ENCODE results near the gene HLA-B. TPM values are rescaled to one million over a fixed set of nuclear protein-coding genes. Genes with fewer than 3 reads are reported as not detected.

Gene HLA-B
- total and polyA plus RNA-seq, 2 experiments from 2014 or later: 7.7 to 27.2 TPM

- Histone ChIP-seq H3K36me3 (no peaks in the 10 kb centered on the region), H3K27ac (no peak overlapping the region), H3K4me3 (no peak overlapping the region), H3K27me3 (no peaks in the 10 kb centered on the region), H3K4me1 (ENCODE audit: low read depth) (no peaks in the 10 kb centered on the region), H3K9me3 (ENCODE audit: low read depth) (no peaks in the 10 kb centered on the region)
- no peak for DNase-seq (ENCODE audit: low read depth in 1 of 2, low spot score in 1 of 2)
- TF ChIP-seq, protein P1, sequence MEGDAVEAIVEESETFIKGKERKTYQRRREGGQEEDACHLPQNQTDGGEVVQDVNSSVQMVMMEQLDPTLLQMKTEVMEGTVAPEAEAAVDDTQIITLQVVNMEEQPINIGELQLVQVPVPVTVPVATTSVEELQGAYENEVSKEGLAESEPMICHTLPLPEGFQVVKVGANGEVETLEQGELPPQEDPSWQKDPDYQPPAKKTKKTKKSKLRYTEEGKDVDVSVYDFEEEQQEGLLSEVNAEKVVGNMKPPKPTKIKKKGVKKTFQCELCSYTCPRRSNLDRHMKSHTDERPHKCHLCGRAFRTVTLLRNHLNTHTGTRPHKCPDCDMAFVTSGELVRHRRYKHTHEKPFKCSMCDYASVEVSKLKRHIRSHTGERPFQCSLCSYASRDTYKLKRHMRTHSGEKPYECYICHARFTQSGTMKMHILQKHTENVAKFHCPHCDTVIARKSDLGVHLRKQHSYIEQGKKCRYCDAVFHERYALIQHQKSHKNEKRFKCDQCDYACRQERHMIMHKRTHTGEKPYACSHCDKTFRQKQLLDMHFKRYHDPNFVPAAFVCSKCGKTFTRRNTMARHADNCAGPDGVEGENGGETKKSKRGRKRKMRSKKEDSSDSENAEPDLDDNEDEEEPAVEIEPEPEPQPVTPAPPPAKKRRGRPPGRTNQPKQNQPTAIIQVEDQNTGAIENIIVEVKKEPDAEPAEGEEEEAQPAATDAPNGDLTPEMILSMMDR (IDR thresholded peaks at IDR 0.05; ENCODE audit: low read depth, low read length): no peak
Measured at GRCh38 chr6:31339210-31339609, 17.8 kb downstream of the HLA-B start.

DNA sequence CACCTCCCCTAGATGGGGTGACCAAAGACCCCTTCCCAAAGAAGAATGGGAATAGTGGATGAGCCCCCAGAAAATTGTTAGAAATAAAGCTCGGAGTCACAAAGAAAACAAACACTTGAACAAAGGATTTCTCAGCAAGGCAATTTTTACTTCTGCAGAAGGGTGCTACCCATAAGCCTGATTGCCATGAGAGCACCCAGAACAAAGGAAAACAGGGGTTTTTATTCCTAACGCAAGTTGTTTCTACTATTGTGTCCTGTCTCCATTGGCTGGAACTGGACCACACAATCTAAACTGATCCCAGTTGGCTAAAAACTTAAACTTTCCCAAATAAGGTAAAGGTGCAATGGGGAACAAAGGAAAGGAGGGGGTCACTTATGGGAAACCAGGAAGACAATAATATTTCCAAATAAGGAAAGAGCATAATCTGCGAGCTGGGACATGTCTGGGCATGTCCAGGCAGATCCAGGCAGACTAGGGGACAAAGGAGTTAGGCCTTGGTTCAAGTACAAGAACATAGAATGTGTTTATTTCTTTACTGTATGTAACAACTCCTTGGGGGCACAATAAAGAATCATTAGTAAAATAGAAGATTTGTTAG, 20.0 kb downstream of the HLA-B start:
- DNase-seq (ENCODE audit: low read depth in 1 of 2, low spot score in 1 of 2): no peak
- Histone ChIP-seq H3K36me3 (no peaks in the 10 kb centered on the region), H3K4me3 (no peak overlapping the region), H3K27ac (no peak overlapping the region), H3K9me3 (ENCODE audit: low read depth) (no peaks in the 10 kb centered on the region), H3K27me3 (no peaks in the 10 kb centered on the region), H3K4me1 (ENCODE audit: low read depth) (no peaks in the 10 kb centered on the region)
- TF ChIP-seq, protein P1 (IDR thresholded peaks at IDR 0.05; ENCODE audit: low read depth, low read length): no peak

- H3K4me3 ChIP-seq: no peak overlapping the region
- DNase-seq (ENCODE audit: low read depth in 1 of 2, low spot score in 1 of 2): no peak
- no peaks in the 10 kb centered on the region for H3K4me1 ChIP-seq (ENCODE audit: low read depth)
- H3K36me3 ChIP-seq: no peaks in the 10 kb centered on the region
- H3K9me3 ChIP-seq (ENCODE audit: low read depth): no peaks in the 10 kb centered on the region
- H3K27ac ChIP-seq: no peak overlapping the region
- TF ChIP-seq, protein P1 (IDR thresholded peaks at IDR 0.05; ENCODE audit: low read depth, low read length): no peak
- no peaks in the 10 kb centered on the region for H3K27me3 ChIP-seq
Measured at GRCh38 chr6:31332637-31333602, 24.1 kb downstream of the HLA-B start.

DNA sequence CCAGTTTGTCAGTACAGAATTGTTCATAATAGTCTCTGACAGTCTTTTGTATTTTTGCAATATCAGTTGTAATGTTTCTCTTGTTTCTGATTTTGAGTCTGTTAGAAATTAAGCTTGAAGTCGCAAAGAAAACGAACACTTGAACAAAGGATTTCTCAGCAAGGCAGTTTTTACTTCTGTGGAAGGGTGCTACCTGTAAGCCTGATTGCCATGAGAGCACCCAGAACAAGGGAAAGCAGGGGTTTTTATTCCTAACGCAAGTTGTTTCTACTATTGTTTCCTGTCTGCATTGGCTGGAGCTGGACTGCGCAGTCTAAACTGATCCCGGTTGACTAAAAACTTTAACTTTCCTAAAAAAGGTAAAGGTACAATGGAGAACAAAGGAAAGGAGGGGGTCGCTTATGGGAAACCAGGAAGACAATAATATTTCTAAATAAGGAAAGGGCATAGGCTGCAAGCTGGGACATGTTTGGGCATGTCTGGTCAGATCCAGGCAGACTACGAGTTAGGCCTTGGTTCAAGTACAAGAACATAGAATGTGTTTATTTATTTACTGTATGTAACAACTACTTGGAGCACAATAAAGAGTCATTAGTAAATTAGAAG, 28.5 kb downstream of the HLA-B start:
- H3K27me3 ChIP-seq: no peaks in the 10 kb centered on the region
- H3K4me3 ChIP-seq: no peak overlapping the region

GRCh38 chr6:31321820-31322219, 35.2 kb downstream of the HLA-B start:
- Histone ChIP-seq H3K9me3 (ENCODE audit: low read depth) (no peaks in the 10 kb centered on the region), H3K4me3 (no peak overlapping the region), H3K27ac (no peak overlapping the region), H3K36me3 (no peaks in the 10 kb centered on the region), H3K4me1 (ENCODE audit: low read depth) (no peaks in the 10 kb centered on the region), H3K27me3 (no peaks in the 10 kb centered on the region)
- TF ChIP-seq, protein P1 (IDR thresholded peaks at IDR 0.05; ENCODE audit: low read depth, low read length): no peak
- no peak for DNase-seq (ENCODE audit: low read depth in 1 of 2, low spot score in 1 of 2)

More for the DNA sequence above, 28.5 kb downstream of the HLA-B start:
- no peaks in the 10 kb centered on the region for H3K9me3 ChIP-seq (ENCODE audit: low read depth)
- H3K27ac ChIP-seq: no peak overlapping the region
- H3K36me3 ChIP-seq: no peaks in the 10 kb centered on the region
- H3K4me1 ChIP-seq (ENCODE audit: low read depth): no peaks in the 10 kb centered on the region
- TF ChIP-seq, protein P1 (IDR thresholded peaks at IDR 0.05; ENCODE audit: low read depth, low read length): no peak
- no peak for DNase-seq (ENCODE audit: low read depth in 1 of 2, low spot score in 1 of 2)
